Osteoblast (primary cell): ENCODE data around the gene CDA. TPM values are rescaled to one million over a fixed set of nuclear protein-coding genes. Genes with fewer than 3 reads are reported as not detected.

Experiments used
- DNase-seq: peaks from one replicate; pipeline ENCODE4 v3.0.0; 2011; ENCODE audit warnings: low spot score, mixed read lengths; ENCODE audit not compliant: insufficient read length; ENCODE audit errors: missing footprints
- H2AFZ ChIP-seq: 2 replicates; pipeline ENCODE4 v1.6.0; 2011; ENCODE audit warnings: mild to moderate bottlenecking, low read length
- H3K27ac ChIP-seq: 2 replicates; pipeline ENCODE4 v1.5.1; 2011; ENCODE audit warnings: mild to moderate bottlenecking, low read depth, low read length, moderate library complexity
- H3K27me3 ChIP-seq: 2 replicates; pipeline ENCODE4 v1.6.0; 2012; ENCODE audit warnings: mild to moderate bottlenecking, control low read depth, inconsistent platforms, low read length, moderate library complexity; ENCODE audit not compliant: insufficient read depth
- H3K36me3 ChIP-seq: 2 replicates; pipeline ENCODE4 v1.5.1; 2011; ENCODE audit warnings: mild to moderate bottlenecking, low read length, control low read depth, moderate library complexity; ENCODE audit not compliant: insufficient read depth
- H3K4me1 ChIP-seq: 2 replicates; pipeline ENCODE4 v1.5.1; 2011; ENCODE audit warnings: mild to moderate bottlenecking, low read length, control low read depth, moderate library complexity; ENCODE audit not compliant: insufficient read depth
- H3K4me2 ChIP-seq: 2 replicates; pipeline ENCODE4 v1.6.0; 2011; ENCODE audit warnings: mild to moderate bottlenecking, low read length; ENCODE audit not compliant: insufficient read depth
- H3K4me3 ChIP-seq: fragments of 200-600 bp; sonication (generic); 3 replicates; pipeline ENCODE4 v1.5.1; 2012; ENCODE audit warnings: mild to moderate bottlenecking, low read length, inconsistent platforms; ENCODE audit not compliant: insufficient read depth
- H3K79me2 ChIP-seq: 2 replicates; pipeline ENCODE4 v1.6.0; 2012; ENCODE audit warnings: mild to moderate bottlenecking, low read length, control low read depth, inconsistent platforms; ENCODE audit not compliant: insufficient read depth
- H3K9me3 ChIP-seq: 2 replicates; pipeline ENCODE4 v1.5.1; 2011; ENCODE audit warnings: low read depth, low read length, control low read depth
- H4K20me1 ChIP-seq: 2 replicates; pipeline ENCODE4 v1.6.0; 2012; ENCODE audit warnings: mild to moderate bottlenecking, low read length, control low read depth; ENCODE audit not compliant: insufficient read depth
- CTCF ChIP-seq: IDR thresholded peaks from 2 replicates; pipeline ENCODE4 v1.5.1; 2011; ENCODE audit warnings: mild to moderate bottlenecking, low read depth, low read length, moderate library complexity; ENCODE audit errors: extremely low read depth
- total RNA-seq: library from RNA; depleted of rRNA; stranded (reverse); fragments of >200 nt; gene quantifications from 2 replicates; pipeline ENCODE4 v1.2.3, GENCODE V29; 2012

Gene CDA
- total RNA-seq, 1 donor: 1.1 TPM

GRCh38 chr1:20611652-20612051 is 22.8 kb downstream of the CDA start:
- Histone ChIP-seq H3K27me3 (no peaks in the 10 kb centered on the region), H3K79me2 (no peaks in the 10 kb centered on the region), H3K4me2 (no peak overlapping the region), H3K9me3 (no peaks in the 10 kb centered on the region), H3K4me3 (no peak overlapping the region), H3K27ac (no peak overlapping the region), H2AFZ (no peak overlapping the region), H4K20me1 (no peaks in the 10 kb centered on the region), H3K36me3 (no peaks in the 10 kb centered on the region), H3K4me1 (peaks cover 24% of the 10 kb centered on the region)
- TF ChIP-seq CTCF: no peak
- DNase-seq: no peak

GRCh38 chr1:20612221-20612746 is 23.4 kb downstream of the CDA start:
- no peaks in the 10 kb centered on the region for H3K36me3 ChIP-seq
- no peaks in the 10 kb centered on the region for H3K79me2 ChIP-seq
- H2AFZ ChIP-seq: no peak overlapping the region
- DNase-seq: no peak
- H3K4me2 ChIP-seq: no peak overlapping the region
- H3K4me1 ChIP-seq: peaks cover 24% of the 10 kb centered on the region
- H3K4me3 ChIP-seq: no peak overlapping the region
- no peak overlapping the region for H3K27ac ChIP-seq
- no peaks in the 10 kb centered on the region for H3K27me3 ChIP-seq
- H4K20me1 ChIP-seq: no peaks in the 10 kb centered on the region
- H3K9me3 ChIP-seq: no peaks in the 10 kb centered on the region
- no peak for TF ChIP-seq CTCF

GRCh38 chr1:20614131-20614579 is 25.3 kb downstream of the CDA start:
- peak overlapping the region; percentile 93 for H3K27ac ChIP-seq
- no peaks in the 10 kb centered on the region for H3K27me3 ChIP-seq
- peak overlapping the region; percentile 36 for H3K4me2 ChIP-seq
- no peak for TF ChIP-seq CTCF
- H3K4me3 ChIP-seq: no peak overlapping the region
- no peak overlapping the region for H2AFZ ChIP-seq
- no peaks in the 10 kb centered on the region for H3K9me3 ChIP-seq
- H4K20me1 ChIP-seq: no peaks in the 10 kb centered on the region
- peaks cover 24% of the 10 kb centered on the region for H3K4me1 ChIP-seq
- peak; percentile 14 for DNase-seq
- no peaks in the 10 kb centered on the region for H3K36me3 ChIP-seq
- no peaks in the 10 kb centered on the region for H3K79me2 ChIP-seq

- Histone ChIP-seq H3K4me1 (peaks cover 24% of the 10 kb centered on the region), H3K27ac (peak overlapping the region; percentile 30), H3K9me3 (no peaks in the 10 kb centered on the region), H3K27me3 (no peaks in the 10 kb centered on the region), H3K36me3 (no peaks in the 10 kb centered on the region), H4K20me1 (no peaks in the 10 kb centered on the region), H3K4me2 (peak overlapping the region; percentile 65), H2AFZ (peak overlapping the region; percentile 84), H3K79me2 (no peaks in the 10 kb centered on the region), H3K4me3 (peak overlapping the region; percentile 19)
- DNase-seq: peak; percentile 62
- no peak for TF ChIP-seq CTCF
Measured at GRCh38 chr1:20615946-20616846, 27.3 kb downstream of the CDA start.
